Osteoblast (primary cell): ENCODE measurements around the gene OXER1. TPM values are rescaled to one million over a fixed set of nuclear protein-coding genes. Genes with fewer than 3 reads are reported as not detected.

Experiments
- DNase-seq: peaks from one replicate; pipeline ENCODE4 v3.0.0; 2011; ENCODE audit warnings: low spot score, mixed read lengths; ENCODE audit not compliant: insufficient read length; ENCODE audit errors: missing footprints
- H2AFZ ChIP-seq: 2 replicates; pipeline ENCODE4 v1.6.0; 2011; ENCODE audit warnings: mild to moderate bottlenecking, low read length
- H3K27ac ChIP-seq: 2 replicates; pipeline ENCODE4 v1.5.1; 2011; ENCODE audit warnings: mild to moderate bottlenecking, low read depth, low read length, moderate library complexity
- H3K27me3 ChIP-seq: 2 replicates; pipeline ENCODE4 v1.6.0; 2012; ENCODE audit warnings: mild to moderate bottlenecking, control low read depth, inconsistent platforms, low read length, moderate library complexity; ENCODE audit not compliant: insufficient read depth
- H3K36me3 ChIP-seq: 2 replicates; pipeline ENCODE4 v1.5.1; 2011; ENCODE audit warnings: mild to moderate bottlenecking, low read length, control low read depth, moderate library complexity; ENCODE audit not compliant: insufficient read depth
- H3K4me1 ChIP-seq: 2 replicates; pipeline ENCODE4 v1.5.1; 2011; ENCODE audit warnings: mild to moderate bottlenecking, low read length, control low read depth, moderate library complexity; ENCODE audit not compliant: insufficient read depth
- H3K4me2 ChIP-seq: 2 replicates; pipeline ENCODE4 v1.6.0; 2011; ENCODE audit warnings: mild to moderate bottlenecking, low read length; ENCODE audit not compliant: insufficient read depth
- H3K4me3 ChIP-seq: fragments of 200-600 bp; sonication (generic); 3 replicates; pipeline ENCODE4 v1.5.1; 2012; ENCODE audit warnings: mild to moderate bottlenecking, low read length, inconsistent platforms; ENCODE audit not compliant: insufficient read depth
- H3K79me2 ChIP-seq: 2 replicates; pipeline ENCODE4 v1.6.0; 2012; ENCODE audit warnings: mild to moderate bottlenecking, low read length, control low read depth, inconsistent platforms; ENCODE audit not compliant: insufficient read depth
- H3K9me3 ChIP-seq: 2 replicates; pipeline ENCODE4 v1.5.1; 2011; ENCODE audit warnings: low read depth, low read length, control low read depth
- H4K20me1 ChIP-seq: 2 replicates; pipeline ENCODE4 v1.6.0; 2012; ENCODE audit warnings: mild to moderate bottlenecking, low read length, control low read depth; ENCODE audit not compliant: insufficient read depth
- CTCF ChIP-seq: IDR thresholded peaks from 2 replicates; pipeline ENCODE4 v1.5.1; 2011; ENCODE audit warnings: mild to moderate bottlenecking, low read depth, low read length, moderate library complexity; ENCODE audit errors: extremely low read depth
- total RNA-seq: library from RNA; depleted of rRNA; stranded (reverse); fragments of >200 nt; gene quantifications from 2 replicates; pipeline ENCODE4 v1.2.3, GENCODE V29; 2012

The OXER1 gene
- total RNA-seq, 1 donor = not detected

- H3K79me2 ChIP-seq = no peaks in the 10 kb centered on the region
- TF ChIP-seq CTCF = no peak
- H3K4me3 ChIP-seq = no peak overlapping the region
- H3K4me2 ChIP-seq = no peak overlapping the region
- no peak for DNase-seq
- no peaks in the 10 kb centered on the region for H3K27me3 ChIP-seq
- H4K20me1 ChIP-seq = no peaks in the 10 kb centered on the region
- no peak overlapping the region for H3K27ac ChIP-seq
- H3K9me3 ChIP-seq = no peaks in the 10 kb centered on the region
- no peaks in the 10 kb centered on the region for H3K4me1 ChIP-seq
- no peak overlapping the region for H2AFZ ChIP-seq
- H3K36me3 ChIP-seq = no peaks in the 10 kb centered on the region
These were observed 19.3 kb downstream of the OXER1 start for GRCh38 chr2:42744545-42745082.

DNA sequence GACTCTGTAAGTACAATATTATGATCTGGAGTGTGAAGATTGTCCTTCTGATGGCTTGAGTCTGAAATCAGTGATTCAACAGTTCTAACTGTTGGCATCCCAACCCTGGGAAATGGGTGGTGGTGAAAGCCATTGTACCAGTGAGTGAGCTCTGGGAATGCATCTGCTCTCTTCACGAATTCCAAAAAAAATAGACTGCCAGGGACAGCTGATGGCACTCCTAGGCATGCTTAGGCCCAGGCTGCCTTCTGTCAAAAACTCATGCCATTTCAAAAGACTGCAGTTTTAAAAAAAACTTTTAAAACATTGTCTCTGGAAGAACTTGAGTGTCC lies 20.3 kb downstream of the OXER1 start:
- TF ChIP-seq CTCF = no peak
- no peaks in the 10 kb centered on the region for H3K79me2 ChIP-seq
- no peak overlapping the region for H3K4me3 ChIP-seq
- no peak overlapping the region for H2AFZ ChIP-seq
- no peak for DNase-seq
- no peak overlapping the region for H3K4me2 ChIP-seq
- H4K20me1 ChIP-seq = no peaks in the 10 kb centered on the region
- no peaks in the 10 kb centered on the region for H3K27me3 ChIP-seq
- H3K36me3 ChIP-seq = no peaks in the 10 kb centered on the region
- no peaks in the 10 kb centered on the region for H3K9me3 ChIP-seq
- no peaks in the 10 kb centered on the region for H3K4me1 ChIP-seq
- H3K27ac ChIP-seq = no peak overlapping the region

DNA sequence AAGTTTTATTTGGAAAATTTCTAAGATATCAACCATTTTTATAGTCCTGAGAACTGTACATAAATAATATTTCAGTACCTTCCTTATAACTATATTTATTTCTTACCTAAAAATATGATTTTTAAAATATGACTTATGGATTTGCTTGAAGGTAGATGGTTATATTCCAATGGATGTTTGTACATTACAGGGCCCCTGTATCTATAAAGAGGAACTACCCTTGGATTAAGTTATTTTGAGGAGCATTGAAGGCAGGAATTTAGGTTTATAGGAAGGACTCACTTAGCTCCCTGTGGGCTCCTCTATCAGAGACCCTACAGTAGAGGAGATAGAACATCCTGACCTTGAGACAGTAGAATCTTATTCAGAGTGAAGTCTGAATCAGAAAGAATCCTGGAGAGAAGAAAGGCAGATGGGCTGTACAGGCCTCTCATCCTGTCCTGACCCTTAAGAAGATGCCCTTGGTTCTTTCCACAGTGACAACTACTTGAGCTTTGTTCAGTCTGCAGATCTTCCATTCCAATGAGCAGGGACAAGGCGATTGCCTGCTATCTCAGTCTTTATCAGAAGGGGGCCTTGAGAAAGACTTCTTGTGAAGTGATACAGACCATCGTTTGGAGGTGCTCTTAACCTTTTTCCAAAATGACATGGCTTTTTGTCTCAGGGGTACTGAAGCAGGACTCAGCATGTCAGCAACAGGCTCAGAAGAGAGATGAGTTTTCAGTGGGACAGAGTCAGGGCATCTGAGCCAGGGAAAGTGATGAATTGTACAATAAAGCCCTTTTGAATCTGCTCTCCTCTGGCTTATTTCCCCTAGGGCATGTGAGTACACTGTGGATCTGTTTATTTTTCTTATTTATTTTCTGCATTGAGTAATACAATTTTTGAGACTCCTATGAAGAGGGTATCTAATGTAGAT lies 20.9 kb downstream of the OXER1 start:
- no peaks in the 10 kb centered on the region for H3K4me1 ChIP-seq
- H3K27ac ChIP-seq = no peak overlapping the region
- DNase-seq = no peak
- H3K9me3 ChIP-seq = no peaks in the 10 kb centered on the region
- H3K36me3 ChIP-seq = no peaks in the 10 kb centered on the region
- H3K4me2 ChIP-seq = no peak overlapping the region
- H2AFZ ChIP-seq = no peak overlapping the region
- no peak overlapping the region for H3K4me3 ChIP-seq
- TF ChIP-seq CTCF = no peak
- no peaks in the 10 kb centered on the region for H3K79me2 ChIP-seq
- H4K20me1 ChIP-seq = no peaks in the 10 kb centered on the region
- H3K27me3 ChIP-seq = no peaks in the 10 kb centered on the region

- H3K4me3 ChIP-seq = no peak overlapping the region
- no peaks in the 10 kb centered on the region for H3K4me1 ChIP-seq
- H3K27me3 ChIP-seq = no peaks in the 10 kb centered on the region
- no peaks in the 10 kb centered on the region for H3K36me3 ChIP-seq
- no peaks in the 10 kb centered on the region for H3K79me2 ChIP-seq
- H3K4me2 ChIP-seq = no peak overlapping the region
- no peak overlapping the region for H2AFZ ChIP-seq
- no peak overlapping the region for H3K27ac ChIP-seq
- no peak for DNase-seq
- no peaks in the 10 kb centered on the region for H4K20me1 ChIP-seq
- H3K9me3 ChIP-seq = no peaks in the 10 kb centered on the region
- TF ChIP-seq CTCF = no peak
These were observed 22.8 kb downstream of the OXER1 start for GRCh38 chr2:42741140-42741539.
